G401 (cell line): ENCODE results near the gene TRIM72. TPM values are rescaled to one million over a fixed set of nuclear protein-coding genes. Genes with fewer than 3 reads are reported as not detected.
A peak's percentile ranks its signal among the peaks of the same experiment; 100 is the strongest.

ENCODE experiments used
- DNase-seq: peaks from one replicate; pipeline ENCODE4 v3.0.0-alpha.2; 2015; ENCODE audit warnings: low spot score
- in situ Hi-C: cut with HindIII; loops from 2 replicates; pipeline ENCODE4 v1.10.0; 2016; ENCODE audit warnings: low sequenced_read_pairs, mixed read lengths
- total RNA-seq: library from RNA; depleted of rRNA; stranded (reverse); fragments of >200 nt; shearing (Covaris generic); gene quantifications from 2 replicates; pipeline ENCODE4 v1.2.3, GENCODE V29; 2014

Gene TRIM72
- total RNA-seq, 1 experiment from 2014 or later = not detected

DNA sequence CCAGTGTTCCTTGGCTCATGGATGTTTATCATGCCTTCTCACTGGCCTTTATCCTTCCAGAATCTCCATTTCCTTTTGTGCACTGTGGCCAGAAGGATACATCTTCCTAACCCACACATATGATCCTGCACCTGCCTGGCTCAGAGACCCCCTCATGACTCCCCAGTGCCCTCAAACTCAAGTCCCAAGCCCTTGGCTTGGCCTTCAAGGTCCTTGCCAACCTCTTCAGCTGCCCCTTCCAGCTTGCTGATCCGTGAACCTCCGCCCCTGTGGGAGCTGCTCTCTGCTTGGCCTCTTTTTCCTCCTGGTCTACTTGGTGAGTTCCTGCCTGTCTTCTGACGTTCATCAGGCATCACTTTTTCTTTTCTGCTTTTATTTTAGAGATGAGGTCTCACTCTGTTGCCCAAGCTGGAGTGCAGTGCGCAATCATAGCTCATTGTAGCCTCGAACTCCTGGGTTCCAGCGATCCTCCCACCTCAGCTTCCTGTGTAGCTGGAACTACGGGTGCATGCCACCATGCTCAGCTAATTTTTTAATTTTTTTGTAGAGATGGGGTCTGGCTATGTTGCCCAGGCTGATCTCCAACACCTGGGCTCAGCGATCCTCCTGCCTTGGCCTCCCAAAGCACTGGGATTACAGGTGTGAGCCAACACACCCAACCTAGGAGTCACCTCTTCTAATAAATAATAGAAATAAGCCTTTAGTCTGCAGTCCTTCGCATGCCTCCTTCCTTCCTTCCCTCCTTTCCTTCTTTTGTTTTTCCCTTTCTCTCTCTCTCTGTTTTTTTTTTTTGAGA, 8.8 kb upstream of the TRIM72 start:
- DNase-seq = no peak
- in situ Hi-C loops = no loop called here

GRCh38 chr16:31206776-31207175, 7.1 kb upstream of the TRIM72 start:
- in situ Hi-C loops = no loop called here
- no peak for DNase-seq

DNA sequence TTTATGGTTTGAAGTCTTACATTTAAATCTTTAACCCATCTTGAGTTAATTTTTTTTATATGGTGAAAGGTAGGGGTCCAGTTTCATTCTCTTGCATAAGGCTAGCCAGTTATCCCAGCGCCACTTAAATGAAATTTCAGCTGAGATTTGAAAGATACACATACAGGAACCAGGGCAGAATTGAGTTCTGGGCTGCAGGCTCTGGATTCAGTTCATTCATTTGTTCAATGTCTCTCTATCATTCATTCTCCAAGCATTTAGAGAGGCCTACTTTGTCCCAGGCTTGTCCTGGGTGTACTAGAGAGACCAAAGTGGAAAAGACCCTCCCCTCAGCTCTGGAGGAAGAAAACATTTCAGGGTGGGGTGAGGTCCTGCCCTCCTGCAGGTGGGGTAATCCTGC, 577 bp upstream of the TRIM72 start:
- DNase-seq = no peak
- in situ Hi-C loops = no loop called here

- in situ Hi-C loops = no loop called here
These were observed 878 bp downstream of the TRIM72 start for GRCh38 chr16:31214708-31215286.

GRCh38 chr16:31215287-31216162, 1.6 kb downstream of the TRIM72 start:
- peak; percentile 90 for DNase-seq
- in situ Hi-C loops = no loop called here

More at GRCh38 chr16:31214708-31215286, 878 bp downstream of the TRIM72 start:
- DNase-seq = peak; percentile 48

GRCh38 chr16:31216422-31217135, 2.7 kb downstream of the TRIM72 start, which contains the start of gene PYDC1:
TSS of gene PYDC1 (minus strand) at chr16:31217135. CDS start at chr16:31217028, 107 bp downstream.
- peak; percentile 67 for DNase-seq
- in situ Hi-C loops = no loop called here

- DNase-seq = peak; percentile 57
- in situ Hi-C loops = no loop called here
These were observed 3.2 kb downstream of the TRIM72 start for GRCh38 chr16:31217136-31217530.

- no peak for DNase-seq
- in situ Hi-C loops = no loop called here
These were observed 5.3 kb downstream of the TRIM72 start for GRCh38 chr16:31219154-31219741.

DNA sequence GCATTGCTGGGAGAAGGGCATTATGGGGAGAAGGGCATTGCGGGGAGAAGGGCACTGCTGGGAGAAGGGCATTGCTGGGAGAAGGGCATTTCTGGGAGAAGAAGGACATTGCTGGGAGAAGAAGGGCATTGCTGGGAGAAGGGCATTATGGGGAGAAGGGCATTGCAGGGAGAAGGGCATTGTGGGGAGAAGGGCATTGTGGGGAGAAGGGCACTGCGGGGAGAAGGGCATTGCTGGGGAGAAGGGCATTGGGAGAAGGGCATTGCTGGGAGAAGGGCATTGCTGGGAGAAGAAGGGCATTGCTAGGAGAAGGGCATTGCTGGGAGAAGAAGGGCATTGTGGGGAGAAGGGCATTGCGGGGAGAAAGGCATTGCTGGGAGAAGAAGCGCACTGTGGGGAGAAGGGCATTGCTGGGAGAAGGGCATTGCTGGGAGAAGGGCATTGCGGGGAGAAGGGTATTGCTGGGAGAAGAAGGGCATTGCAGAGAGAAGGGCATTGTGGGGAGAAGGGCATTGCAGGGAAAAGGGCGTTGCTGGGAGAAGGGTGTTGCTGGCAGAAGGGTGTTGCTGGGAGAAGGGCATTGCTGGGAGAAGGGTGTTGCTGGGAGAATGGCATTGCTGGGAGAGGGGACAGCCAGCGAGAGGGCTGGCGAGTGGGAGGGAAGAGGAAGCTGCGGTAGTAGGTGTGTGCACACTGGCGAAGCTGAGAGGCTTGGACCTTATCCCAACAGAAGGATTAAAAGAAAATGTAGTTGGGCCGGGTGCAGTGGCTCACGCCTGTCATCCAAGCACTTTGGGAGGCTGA, 7.6 kb downstream of the TRIM72 start:
- in situ Hi-C loops = no loop called here
- no peak for DNase-seq

DNA sequence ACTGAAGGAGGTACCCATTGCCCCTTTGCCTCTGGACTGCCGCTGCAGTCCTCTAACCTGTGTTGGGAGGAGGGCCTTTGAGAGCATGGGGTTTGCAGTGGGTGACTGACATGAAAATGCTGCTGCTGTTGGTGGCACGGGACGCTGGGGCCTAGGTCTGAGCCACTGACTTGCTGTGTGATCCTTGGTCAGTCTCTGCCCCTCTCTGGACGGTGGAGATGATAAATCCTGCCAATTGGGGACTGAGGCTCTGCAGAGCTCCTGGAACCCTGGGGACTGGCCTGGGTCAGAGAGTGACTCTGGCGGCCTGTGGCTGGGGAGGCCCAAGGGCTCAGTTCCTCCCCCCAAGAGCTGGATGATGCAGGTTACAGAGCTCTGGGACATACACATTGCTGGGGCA, 9.1 kb downstream of the TRIM72 start:
- in situ Hi-C loops = no loop called here
- no peak for DNase-seq

DNA sequence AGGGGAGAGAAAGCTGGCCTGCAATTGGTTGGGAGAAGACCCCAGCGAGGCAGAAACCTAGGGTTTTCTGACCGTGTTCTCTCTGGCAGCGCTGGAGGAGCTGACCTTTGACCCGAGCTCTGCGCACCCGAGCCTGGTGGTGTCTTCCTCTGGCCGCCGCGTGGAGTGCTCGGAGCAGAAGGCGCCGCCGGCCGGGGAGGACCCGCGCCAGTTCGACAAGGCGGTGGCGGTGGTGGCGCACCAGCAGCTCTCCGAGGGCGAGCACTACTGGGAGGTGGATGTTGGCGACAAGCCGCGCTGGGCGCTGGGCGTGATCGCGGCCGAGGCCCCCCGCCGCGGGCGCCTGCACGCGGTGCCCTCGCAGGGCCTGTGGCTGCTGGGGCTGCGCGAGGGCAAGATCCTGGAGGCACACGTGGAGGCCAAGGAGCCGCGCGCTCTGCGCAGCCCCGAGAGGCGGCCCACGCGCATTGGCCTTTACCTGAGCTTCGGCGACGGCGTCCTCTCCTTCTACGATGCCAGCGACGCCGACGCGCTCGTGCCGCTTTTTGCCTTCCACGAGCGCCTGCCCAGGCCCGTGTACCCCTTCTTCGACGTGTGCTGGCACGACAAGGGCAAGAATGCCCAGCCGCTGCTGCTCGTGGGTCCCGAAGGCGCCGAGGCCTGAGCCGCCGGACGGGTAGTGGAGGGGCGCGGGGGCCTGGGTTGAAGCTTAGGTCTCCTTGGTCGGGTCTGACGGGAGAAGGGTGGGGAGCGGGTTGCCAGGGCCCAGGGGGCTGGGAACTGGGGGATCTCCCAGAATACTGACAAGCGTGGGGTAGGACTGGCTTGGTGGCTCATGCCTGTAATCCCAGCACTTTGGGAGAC, 10.4 kb downstream of the TRIM72 start:
- in situ Hi-C loops = no loop called here
- DNase-seq = no peak

DNA sequence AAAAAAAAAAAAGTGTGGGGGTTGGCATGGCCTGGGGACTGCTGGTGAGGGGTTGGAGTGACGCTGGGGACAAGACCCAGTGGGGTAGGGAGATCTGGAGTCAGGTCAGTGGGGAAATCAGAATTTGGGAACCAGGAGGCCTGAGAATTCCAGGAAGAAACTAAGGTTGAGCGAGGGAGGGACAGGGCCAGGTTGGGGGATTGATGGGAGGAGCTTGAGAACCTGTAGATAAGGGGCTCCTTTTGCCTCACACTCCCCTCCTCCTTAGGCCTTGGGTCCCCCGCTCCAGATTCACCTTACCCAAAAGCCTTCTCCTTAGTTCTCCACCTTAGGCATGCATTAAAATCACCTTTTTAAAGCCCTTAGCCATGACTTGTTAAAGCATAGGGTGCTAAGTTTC, 11.3 kb downstream of the TRIM72 start:
- no peak for DNase-seq
- in situ Hi-C loops = no loop called here

DNA sequence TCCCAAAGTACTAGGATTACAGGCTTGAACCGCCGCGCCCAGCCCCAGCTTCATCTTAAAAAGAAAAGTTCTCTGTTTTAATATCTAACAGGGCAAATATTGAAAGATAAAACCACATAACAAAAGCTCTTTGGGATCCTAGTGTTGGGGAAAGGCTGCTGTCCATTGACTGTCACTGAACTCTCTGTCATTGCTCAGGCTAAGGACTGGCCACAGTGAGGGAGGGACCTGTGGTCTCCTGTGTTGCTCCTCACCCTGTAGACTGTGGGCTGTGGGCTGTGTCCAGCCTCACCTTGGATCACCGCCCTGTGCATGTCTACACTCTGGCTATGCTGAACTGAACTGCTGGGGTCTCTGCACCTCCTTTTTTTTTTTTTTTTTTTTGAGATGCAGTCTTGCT, 14.3 kb downstream of the TRIM72 start:
- no peak for DNase-seq
- in situ Hi-C loops = no loop called here

- no peak for DNase-seq
- in situ Hi-C loops = no loop called here
These were observed 15.6 kb downstream of the TRIM72 start for GRCh38 chr16:31229501-31229900.

GRCh38 chr16:31238041-31238440, 24.1 kb downstream of the TRIM72 start:
- no peak for DNase-seq
- in situ Hi-C loops = no loop called here

- in situ Hi-C loops = no loop called here
- no peak for DNase-seq
These were observed 28.3 kb downstream of the TRIM72 start for GRCh38 chr16:31242206-31242605.
